ENCODE results near the gene CALM3.
A peak's percentile ranks its signal among the peaks of the same experiment; 100 is the strongest.

CALM3 gene

GRCh38 chr19:46629546-46630025 is 28.5 kb downstream of the CALM3 start:
- no peaks in the 10 kb centered on the region for H3K36me3 ChIP-seq (ENCODE audit: control insufficient read depth, insufficient read depth, low read length)
- no peak for TF ChIP-seq CTCF (IDR thresholded peaks at IDR 0.05)
- no peak overlapping the region for H3K4me3 ChIP-seq (ENCODE audit: low read depth, low read length)
- no peak overlapping the region for H3K4me2 ChIP-seq (ENCODE audit: low read length)
- H3K27ac ChIP-seq: no peak overlapping the region
- H3K27me3 ChIP-seq (ENCODE audit: control insufficient read depth, insufficient read depth, low read length): no peaks in the 10 kb centered on the region
- no peak overlapping the region for H2AFZ ChIP-seq
- peaks cover 4% of the 10 kb centered on the region for H3K4me1 ChIP-seq
- H3K79me2 ChIP-seq: no peaks in the 10 kb centered on the region
- no peaks in the 10 kb centered on the region for H3K9me3 ChIP-seq (ENCODE audit: control insufficient read depth, low read length)
- H3K9ac ChIP-seq: no peak overlapping the region

GRCh38 chr19:46630586-46631205 is 29.6 kb downstream of the CALM3 start:
- no peak overlapping the region for H2AFZ ChIP-seq
- no peaks in the 10 kb centered on the region for H3K27me3 ChIP-seq (ENCODE audit: control insufficient read depth, insufficient read depth, low read length)
- no peaks in the 10 kb centered on the region for H3K79me2 ChIP-seq
- no peak overlapping the region for H3K4me2 ChIP-seq (ENCODE audit: low read length)
- H3K36me3 ChIP-seq (ENCODE audit: control insufficient read depth, insufficient read depth, low read length): no peaks in the 10 kb centered on the region
- no peak for TF ChIP-seq CTCF (IDR thresholded peaks at IDR 0.05)
- peaks cover 6% of the 10 kb centered on the region for H3K4me1 ChIP-seq
- no peak overlapping the region for H3K4me3 ChIP-seq (ENCODE audit: low read depth, low read length)
- H3K27ac ChIP-seq: no peak overlapping the region
- no peaks in the 10 kb centered on the region for H3K9me3 ChIP-seq (ENCODE audit: control insufficient read depth, low read length)
- no peak overlapping the region for H3K9ac ChIP-seq

GRCh38 chr19:46631481-46631880 is 30.4 kb downstream of the CALM3 start:
- no peaks in the 10 kb centered on the region for H3K36me3 ChIP-seq (ENCODE audit: control insufficient read depth, insufficient read depth, low read length)
- H3K4me1 ChIP-seq: peaks cover 6% of the 10 kb centered on the region
- H3K27ac ChIP-seq: no peak overlapping the region
- H3K27me3 ChIP-seq (ENCODE audit: control insufficient read depth, insufficient read depth, low read length): no peaks in the 10 kb centered on the region
- no peak overlapping the region for H3K4me3 ChIP-seq (ENCODE audit: low read depth, low read length)
- no peak overlapping the region for H2AFZ ChIP-seq
- H3K79me2 ChIP-seq: no peaks in the 10 kb centered on the region
- H3K4me2 ChIP-seq (ENCODE audit: low read length): no peak overlapping the region
- H3K9ac ChIP-seq: no peak overlapping the region
- H3K9me3 ChIP-seq (ENCODE audit: control insufficient read depth, low read length): no peaks in the 10 kb centered on the region
- TF ChIP-seq CTCF (IDR thresholded peaks at IDR 0.05): no peak

- Histone ChIP-seq H3K79me2 (no peaks in the 10 kb centered on the region), H3K36me3 (ENCODE audit: control insufficient read depth, insufficient read depth, low read length) (no peaks in the 10 kb centered on the region), H3K27me3 (ENCODE audit: control insufficient read depth, insufficient read depth, low read length) (no peaks in the 10 kb centered on the region), H3K9ac (no peak overlapping the region), H3K27ac (no peak overlapping the region), H3K4me2 (ENCODE audit: low read length) (no peak overlapping the region), H2AFZ (no peak overlapping the region), H3K4me3 (ENCODE audit: low read depth, low read length) (no peak overlapping the region), H3K9me3 (ENCODE audit: control insufficient read depth, low read length) (no peaks in the 10 kb centered on the region), H3K4me1 (peaks cover 6% of the 10 kb centered on the region)
- TF ChIP-seq CTCF (IDR thresholded peaks at IDR 0.05): no peak
These were observed 32.0 kb downstream of the CALM3 start for GRCh38 chr19:46633130-46633529.

- H3K4me2 ChIP-seq (ENCODE audit: low read length): peak overlapping the region; percentile 96
- no peaks in the 10 kb centered on the region for H3K27me3 ChIP-seq (ENCODE audit: control insufficient read depth, insufficient read depth, low read length)
- H3K79me2 ChIP-seq: no peaks in the 10 kb centered on the region
- H3K9me3 ChIP-seq (ENCODE audit: control insufficient read depth, low read length): no peaks in the 10 kb centered on the region
- no peak overlapping the region for H3K27ac ChIP-seq
- no peak for TF ChIP-seq CTCF (IDR thresholded peaks at IDR 0.05)
- no peaks in the 10 kb centered on the region for H3K36me3 ChIP-seq (ENCODE audit: control insufficient read depth, insufficient read depth, low read length)
- H2AFZ ChIP-seq: peak overlapping the region; percentile 74
- H3K4me3 ChIP-seq (ENCODE audit: low read depth, low read length): peak overlapping the region; percentile 43
- peaks cover 6% of the 10 kb centered on the region for H3K4me1 ChIP-seq
- no peak overlapping the region for H3K9ac ChIP-seq
These were observed 33.0 kb downstream of the CALM3 start for GRCh38 chr19:46634045-46634655.

Data from parathyroid adenoma (tissue), 2 donors.